Measurements from ENCODE around the gene KHNYN. TPM values are rescaled to one million over a fixed set of nuclear protein-coding genes. Genes with fewer than 3 reads are reported as not detected.
"Not testable (repeated sequence)": the region's sequence is repeated elsewhere in the genome, so short reads cannot be mapped to it uniquely, and the experiment has no call there.

KHNYN gene
- polyA plus RNA-seq, 1 donor from 2014 or later: 26.5 TPM

GRCh38 chr14:24456980-24457379 lies 27.2 kb downstream of the KHNYN start:
- Mint-ChIP-seq H3K36me3 (peaks cover 7% of the 10 kb centered on the region), H3K4me1 (no peaks in the 10 kb centered on the region), H3K27ac (no peak overlapping the region), H3K27me3 (no peaks in the 10 kb centered on the region), H3K9me3 (peaks cover 0 to 3% (median 0%) of the 10 kb centered on the region in 3 donors), H3K4me3 (no peak overlapping the region)

GRCh38 chr14:24458736-24459135 lies 29.0 kb downstream of the KHNYN start:
- Mint-ChIP-seq H3K27me3 (no peaks in the 10 kb centered on the region), H3K27ac (no peak overlapping the region), H3K9me3 (peaks cover 0 to 3% (median 0%) of the 10 kb centered on the region in 3 donors), H3K4me3 (peak overlapping the region in 2 of 4 donors; percentile 33 to 39), H3K36me3 (peaks cover 5% of the 10 kb centered on the region), H3K4me1 (peaks cover 0 to 2% (median under 1%) of the 10 kb centered on the region in 3 donors)

GRCh38 chr14:24459331-24459730 lies 29.6 kb downstream of the KHNYN start:
- H3K27ac Mint-ChIP-seq: no peak overlapping the region
- peaks cover 0 to 3% (median 0%) of the 10 kb centered on the region in 3 donors for H3K9me3 Mint-ChIP-seq
- H3K4me1 Mint-ChIP-seq: peaks cover 0 to 6% (median 2%) of the 10 kb centered on the region in 3 donors
- H3K36me3 Mint-ChIP-seq: peaks cover 5% of the 10 kb centered on the region
- H3K4me3 Mint-ChIP-seq: no peak overlapping the region
- no peaks in the 10 kb centered on the region for H3K27me3 Mint-ChIP-seq

- H3K27ac Mint-ChIP-seq: no peak overlapping the region
- H3K9me3 Mint-ChIP-seq: peaks cover 0 to 3% (median 0%) of the 10 kb centered on the region in 3 donors
- H3K36me3 Mint-ChIP-seq: peaks cover 5% of the 10 kb centered on the region
- no peak overlapping the region for H3K4me3 Mint-ChIP-seq
- no peaks in the 10 kb centered on the region for H3K27me3 Mint-ChIP-seq
- H3K4me1 Mint-ChIP-seq: peaks cover 0 to 10% (median 6%) of the 10 kb centered on the region in 3 donors
Observed at GRCh38 chr14:24461336-24461735, 31.6 kb downstream of the KHNYN start.

- no peaks in the 10 kb centered on the region for H3K27me3 Mint-ChIP-seq
- no peak overlapping the region for H3K27ac Mint-ChIP-seq
- no peak overlapping the region for H3K4me3 Mint-ChIP-seq
- H3K9me3 Mint-ChIP-seq: peaks cover 0 to 3% (median 0%) of the 10 kb centered on the region in 3 donors
- H3K4me1 Mint-ChIP-seq: peaks cover 0 to 10% (median 6%) of the 10 kb centered on the region in 3 donors
- H3K36me3 Mint-ChIP-seq: no peaks in the 10 kb centered on the region
Observed at GRCh38 chr14:24463017-24463883, 33.5 kb downstream of the KHNYN start.

- Mint-ChIP-seq H3K27me3 (no peaks in the 10 kb centered on the region), H3K4me3 (no peak overlapping the region), H3K4me1 (peaks cover 0 to 10% (median 7%) of the 10 kb centered on the region in 3 donors), H3K9me3 (peaks cover 0 to 3% (median 0%) of the 10 kb centered on the region in 3 donors), H3K36me3 (no peaks in the 10 kb centered on the region), H3K27ac (no peak overlapping the region)
Observed at GRCh38 chr14:24463884-24464785, 34.4 kb downstream of the KHNYN start.

- H3K9me3 Mint-ChIP-seq: peaks cover 0 to 3% (median 2%) of the 10 kb centered on the region in 3 donors
- H3K4me1 Mint-ChIP-seq: peaks cover 0 to 10% (median 7%) of the 10 kb centered on the region in 3 donors
- no peaks in the 10 kb centered on the region for H3K36me3 Mint-ChIP-seq
- no peak overlapping the region for H3K27ac Mint-ChIP-seq
- H3K27me3 Mint-ChIP-seq: no peaks in the 10 kb centered on the region
- H3K4me3 Mint-ChIP-seq: no peak overlapping the region
Observed at GRCh38 chr14:24465368-24465767, 35.6 kb downstream of the KHNYN start.

GRCh38 chr14:24465805-24466204 lies 36.1 kb downstream of the KHNYN start:
- Mint-ChIP-seq H3K36me3 (no peaks in the 10 kb centered on the region), H3K9me3 (peaks cover 0 to 5% (median 3%) of the 10 kb centered on the region in 3 donors), H3K27me3 (no peaks in the 10 kb centered on the region), H3K4me1 (peaks cover 0 to 10% (median 7%) of the 10 kb centered on the region in 3 donors), H3K4me3 (no peak overlapping the region), H3K27ac (no peak overlapping the region)

GRCh38 chr14:24470450-24470849 lies 40.7 kb downstream of the KHNYN start:
- not testable (repeated sequence) for H3K9me3 Mint-ChIP-seq, H3K27me3 Mint-ChIP-seq, H3K36me3 Mint-ChIP-seq, H3K4me1 Mint-ChIP-seq, H3K4me3 Mint-ChIP-seq, H3K27ac Mint-ChIP-seq

GRCh38 chr14:24473211-24473610 lies 43.5 kb downstream of the KHNYN start:
- Mint-ChIP-seq H3K36me3 (peaks cover 5% of the 10 kb centered on the region), H3K27me3 (no peaks in the 10 kb centered on the region), H3K27ac (no peak overlapping the region), H3K9me3 (peaks cover 0 to 5% (median 0%) of the 10 kb centered on the region in 3 donors), H3K4me1 (peaks cover under 1 to 2% (median 1%) of the 10 kb centered on the region in 3 donors), H3K4me3 (no peak overlapping the region)

- no peaks in the 10 kb centered on the region for H3K27me3 Mint-ChIP-seq
- H3K4me1 Mint-ChIP-seq: peaks cover 0 to 3% (median 2%) of the 10 kb centered on the region in 3 donors
- peaks cover 0 to 6% (median 0%) of the 10 kb centered on the region in 3 donors for H3K9me3 Mint-ChIP-seq
- H3K36me3 Mint-ChIP-seq: peaks cover 5% of the 10 kb centered on the region
- no peak overlapping the region for H3K4me3 Mint-ChIP-seq
- no peak overlapping the region for H3K27ac Mint-ChIP-seq
Observed at GRCh38 chr14:24475261-24475660, 45.5 kb downstream of the KHNYN start.

GRCh38 chr14:24479999-24480398 lies 50.2 kb downstream of the KHNYN start:
- Mint-ChIP-seq H3K4me1 (peaks cover 2 to 19% (median 10%) of the 10 kb centered on the region in 3 donors), H3K27ac (peak overlapping the region in 1 of 3 donors; percentile 69)
- not testable (repeated sequence) for H3K27me3 Mint-ChIP-seq, H3K4me3 Mint-ChIP-seq, H3K36me3 Mint-ChIP-seq, H3K9me3 Mint-ChIP-seq

- Mint-ChIP-seq H3K9me3 (peaks cover 0 to 2% (median 0%) of the 10 kb centered on the region in 3 donors), H3K4me1 (peaks cover 2 to 19% (median 10%) of the 10 kb centered on the region in 3 donors), H3K27ac (no peak overlapping the region), H3K27me3 (no peaks in the 10 kb centered on the region), H3K4me3 (peak overlapping the region in 3 of 4 donors; percentile 13 to 86 (median 78)), H3K36me3 (peaks cover 3% of the 10 kb centered on the region)
Observed at GRCh38 chr14:24481622-24482324, 52.0 kb downstream of the KHNYN start.

GRCh38 chr14:24482699-24483303 lies 53.0 kb downstream of the KHNYN start:
- H3K4me3 Mint-ChIP-seq, H3K9me3 Mint-ChIP-seq, H3K27ac Mint-ChIP-seq, H3K36me3 Mint-ChIP-seq, H3K27me3 Mint-ChIP-seq: not testable (repeated sequence)
- peaks cover 2 to 19% (median 10%) of the 10 kb centered on the region in 3 donors for H3K4me1 Mint-ChIP-seq
